ENCODE measurements around the gene CYP4F8.
"Not testable (repeated sequence)": the region's sequence is repeated elsewhere in the genome, so short reads cannot be mapped to it uniquely, and the experiment has no call there.

CYP4F8 gene

GRCh38 chr19:15584095-15584494 lies 30.9 kb upstream of the CYP4F8 start:
- Histone ChIP-seq H3K27ac (no peak overlapping the region), H3K4me3 (peak overlapping the region; percentile 53)
- TF ChIP-seq CTCF (IDR thresholded peaks at IDR 0.05) = no peak
- DNase-seq (ENCODE audit: low spot score) = peak; percentile 38

DNA sequence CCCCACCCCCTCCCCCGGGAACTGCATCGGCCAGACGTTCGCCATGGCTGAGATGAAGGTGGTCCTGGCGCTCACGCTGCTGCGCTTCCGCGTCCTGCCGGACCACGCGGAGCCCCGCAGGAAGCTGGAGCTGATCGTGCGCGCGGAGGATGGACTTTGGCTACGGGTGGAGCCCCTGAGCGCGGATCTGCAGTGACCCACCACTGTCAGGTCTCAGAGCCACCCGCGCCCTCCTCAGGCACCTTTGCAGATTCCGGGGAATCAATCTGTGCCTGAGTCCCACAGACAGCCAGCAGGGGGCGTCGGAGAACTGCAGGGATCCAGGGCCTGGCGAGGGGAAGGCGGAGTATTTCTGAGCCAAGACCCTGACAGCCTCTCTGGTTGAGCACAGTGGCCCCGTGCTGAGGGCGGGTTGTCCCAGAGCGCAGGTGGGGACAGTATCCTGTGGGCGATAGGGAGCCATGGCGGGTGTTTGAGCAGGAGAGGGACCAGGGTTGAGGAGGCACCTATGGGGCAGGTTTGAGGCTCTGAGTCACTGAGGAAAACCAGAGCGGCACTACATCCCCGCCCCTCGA lies 30.4 kb upstream of the CYP4F8 start:
- H3K4me3 ChIP-seq = peak overlapping the region; percentile 53
- no peak overlapping the region for H3K27ac ChIP-seq
- TF ChIP-seq CTCF (IDR thresholded peaks at IDR 0.05) = peak; percentile 90
- DNase-seq (ENCODE audit: low spot score) = peak; percentile 72

- peak; percentile 40 for DNase-seq (ENCODE audit: low spot score)
- no peak for TF ChIP-seq CTCF (IDR thresholded peaks at IDR 0.05)
- H3K27ac ChIP-seq = no peak overlapping the region
- H3K4me3 ChIP-seq = no peak overlapping the region
Observed at GRCh38 chr19:15587663-15588062, 27.4 kb upstream of the CYP4F8 start.

DNA sequence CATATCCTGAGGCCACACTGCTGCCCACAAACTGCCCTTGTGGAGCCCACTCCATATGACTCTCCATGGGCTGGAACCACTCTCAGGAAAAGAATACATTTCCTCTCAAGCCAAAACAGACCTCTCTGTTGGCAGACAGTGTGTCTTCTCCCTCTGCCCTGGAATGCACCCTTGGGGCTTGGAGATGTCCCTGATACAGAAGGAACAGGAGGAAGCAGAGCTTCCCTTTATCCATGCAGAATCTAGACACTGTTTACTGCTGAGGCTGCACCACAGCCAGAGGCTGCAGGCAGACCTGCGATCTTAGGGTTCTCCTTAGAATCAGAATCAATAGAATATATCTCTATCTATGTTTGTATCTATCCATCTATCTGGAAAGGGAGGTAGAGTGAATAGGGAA lies 26.8 kb upstream of the CYP4F8 start:
- DNase-seq (ENCODE audit: low spot score) = no peak
- H3K27ac ChIP-seq = no peak overlapping the region
- no peak for TF ChIP-seq CTCF (IDR thresholded peaks at IDR 0.05)
- H3K4me3 ChIP-seq = no peak overlapping the region

DNA sequence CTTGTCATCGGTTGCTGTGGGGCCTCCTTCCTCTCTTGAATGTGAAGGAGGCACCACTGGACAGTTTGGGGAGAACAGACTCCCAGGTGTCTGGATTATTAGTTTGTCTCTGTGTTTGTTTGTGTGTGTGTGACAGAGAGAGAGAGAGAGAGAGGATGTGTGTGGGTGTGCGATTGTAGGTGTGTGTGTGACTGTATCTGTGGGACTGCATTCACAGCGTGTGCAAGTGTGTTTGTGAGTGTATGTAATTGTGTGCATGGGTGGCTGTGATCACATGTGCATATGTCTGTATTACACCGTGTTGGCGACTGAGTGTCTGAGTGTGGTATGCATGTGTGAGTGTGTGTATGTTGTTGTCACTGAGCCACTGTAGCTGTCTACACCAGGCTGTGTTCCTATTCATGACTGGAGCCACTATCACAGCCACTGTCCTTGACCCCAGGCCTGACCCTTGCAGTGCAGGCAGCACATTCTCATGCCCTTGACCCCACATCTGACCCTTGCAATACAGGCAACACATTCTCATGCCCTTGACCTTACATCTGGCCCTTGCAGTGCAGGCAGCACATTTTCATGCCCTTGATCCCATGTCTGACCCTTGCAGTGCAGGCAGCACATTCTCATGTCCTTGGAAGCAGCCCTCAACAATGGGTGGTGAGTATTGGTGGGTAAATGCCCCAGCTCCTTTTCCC lies 25.1 kb upstream of the CYP4F8 start:
- Histone ChIP-seq H3K27ac (no peak overlapping the region), H3K4me3 (no peak overlapping the region)
- DNase-seq (ENCODE audit: low spot score) = peak; percentile 46
- TF ChIP-seq CTCF (IDR thresholded peaks at IDR 0.05) = no peak

- H3K27ac ChIP-seq = no peak overlapping the region
- TF ChIP-seq CTCF (IDR thresholded peaks at IDR 0.05) = no peak
- H3K4me3 ChIP-seq = no peak overlapping the region
- DNase-seq (ENCODE audit: low spot score) = peak; percentile 46
Observed at GRCh38 chr19:15591796-15592195, 23.2 kb upstream of the CYP4F8 start.

DNA sequence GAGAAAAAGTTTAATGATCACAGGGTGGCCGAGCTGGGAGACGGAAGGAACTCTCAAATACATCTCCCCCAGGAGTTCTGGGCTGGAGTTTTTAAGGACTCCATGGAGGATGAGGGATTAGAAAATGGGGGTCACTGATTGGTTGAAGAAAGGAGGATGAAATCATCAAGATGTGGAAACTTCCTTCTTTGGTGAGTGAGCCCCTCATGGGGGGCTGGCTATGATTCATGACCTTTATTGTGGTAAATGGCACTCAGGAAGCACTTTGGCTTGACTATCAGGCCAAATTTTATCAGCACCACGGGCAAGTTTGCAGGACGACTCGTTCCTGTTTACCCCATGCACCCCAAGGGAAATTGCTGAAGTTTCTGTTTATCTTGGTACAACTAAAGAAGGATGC lies 22.5 kb upstream of the CYP4F8 start:
- H3K27ac ChIP-seq, H3K4me3 ChIP-seq: not testable (repeated sequence)
- DNase-seq (ENCODE audit: low spot score) = peak; percentile 28

DNA sequence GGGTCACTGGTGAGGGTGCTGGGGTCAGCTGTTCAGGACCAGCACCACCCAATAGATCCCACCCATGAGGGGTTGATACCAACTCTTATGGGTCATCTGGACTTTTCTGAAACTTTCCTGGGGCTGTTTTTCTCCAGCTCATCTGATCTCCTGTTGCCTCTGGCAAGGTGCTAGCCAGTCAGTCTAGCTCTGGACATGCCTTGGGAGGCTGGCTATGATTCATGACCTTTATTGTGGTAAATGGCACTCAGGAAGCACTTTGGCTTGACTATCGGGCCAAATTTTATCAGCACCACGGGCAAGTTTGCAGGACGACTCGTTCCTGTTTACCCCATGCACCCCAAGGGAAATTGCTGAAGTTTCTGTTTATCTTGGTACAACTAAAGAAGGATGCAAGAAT lies 21.3 kb upstream of the CYP4F8 start:
- DNase-seq (ENCODE audit: low spot score); H3K4me3 ChIP-seq; H3K27ac ChIP-seq: not testable (repeated sequence)
